ENCODE data around the gene SLC2A6.

SLC2A6 gene

GRCh38 chr9:133470988-133471387 is 7.9 kb downstream of the SLC2A6 start:
- Histone ChIP-seq H3K27ac (replicated peaks) (peak overlapping the region; percentile 44), H3K27me3 (ENCODE audit: insufficient read depth, poor library complexity, severe bottlenecking) (no peaks in the 10 kb centered on the region), H3K4me3 (replicated peaks; ENCODE audit: insufficient read depth, low read length) (no peak overlapping the region)
- peak in 1 of 2 experiments; percentile 42 for DNase-seq (ENCODE audit: low read depth in 1 of 2, low spot score in 1 of 2)
- peak; percentile 55; the same call in 1 of the 2 replicates for TF ChIP-seq SPI1 (IDR thresholded peaks at IDR 0.05; ENCODE audit: borderline replicate concordance, low read depth)
- no peak for TF ChIP-seq GABPA (IDR thresholded peaks at IDR 0.05; ENCODE audit: low read depth)

DNA sequence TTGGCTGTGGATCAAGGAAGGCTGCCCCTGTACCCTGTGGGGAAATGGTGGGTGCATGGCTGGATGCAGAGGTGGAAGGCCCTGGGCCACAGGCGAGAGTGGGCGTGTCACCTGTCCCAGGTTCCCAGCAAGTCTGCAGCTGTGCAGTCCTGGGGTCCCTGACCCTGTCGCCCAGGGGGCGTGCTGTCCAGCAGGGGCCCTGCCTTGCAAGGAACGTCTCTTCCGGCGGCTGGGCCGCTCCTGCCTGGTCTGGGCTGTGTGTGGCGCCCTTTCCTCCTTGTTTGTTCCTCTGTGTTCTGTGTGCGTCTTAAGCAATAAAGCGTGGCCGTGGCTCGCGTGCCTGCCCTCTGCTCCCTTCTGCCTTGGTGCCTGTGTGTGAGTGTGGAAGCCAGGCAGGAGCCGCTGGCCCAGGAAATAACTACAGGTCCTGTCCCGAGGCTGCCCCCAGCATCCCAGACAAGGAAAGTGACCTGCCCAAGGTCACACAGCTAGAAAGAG is 8.4 kb downstream of the SLC2A6 start:
- H3K4me3 ChIP-seq (replicated peaks; ENCODE audit: insufficient read depth, low read length), result no peak overlapping the region
- TF ChIP-seq, protein P1, sequence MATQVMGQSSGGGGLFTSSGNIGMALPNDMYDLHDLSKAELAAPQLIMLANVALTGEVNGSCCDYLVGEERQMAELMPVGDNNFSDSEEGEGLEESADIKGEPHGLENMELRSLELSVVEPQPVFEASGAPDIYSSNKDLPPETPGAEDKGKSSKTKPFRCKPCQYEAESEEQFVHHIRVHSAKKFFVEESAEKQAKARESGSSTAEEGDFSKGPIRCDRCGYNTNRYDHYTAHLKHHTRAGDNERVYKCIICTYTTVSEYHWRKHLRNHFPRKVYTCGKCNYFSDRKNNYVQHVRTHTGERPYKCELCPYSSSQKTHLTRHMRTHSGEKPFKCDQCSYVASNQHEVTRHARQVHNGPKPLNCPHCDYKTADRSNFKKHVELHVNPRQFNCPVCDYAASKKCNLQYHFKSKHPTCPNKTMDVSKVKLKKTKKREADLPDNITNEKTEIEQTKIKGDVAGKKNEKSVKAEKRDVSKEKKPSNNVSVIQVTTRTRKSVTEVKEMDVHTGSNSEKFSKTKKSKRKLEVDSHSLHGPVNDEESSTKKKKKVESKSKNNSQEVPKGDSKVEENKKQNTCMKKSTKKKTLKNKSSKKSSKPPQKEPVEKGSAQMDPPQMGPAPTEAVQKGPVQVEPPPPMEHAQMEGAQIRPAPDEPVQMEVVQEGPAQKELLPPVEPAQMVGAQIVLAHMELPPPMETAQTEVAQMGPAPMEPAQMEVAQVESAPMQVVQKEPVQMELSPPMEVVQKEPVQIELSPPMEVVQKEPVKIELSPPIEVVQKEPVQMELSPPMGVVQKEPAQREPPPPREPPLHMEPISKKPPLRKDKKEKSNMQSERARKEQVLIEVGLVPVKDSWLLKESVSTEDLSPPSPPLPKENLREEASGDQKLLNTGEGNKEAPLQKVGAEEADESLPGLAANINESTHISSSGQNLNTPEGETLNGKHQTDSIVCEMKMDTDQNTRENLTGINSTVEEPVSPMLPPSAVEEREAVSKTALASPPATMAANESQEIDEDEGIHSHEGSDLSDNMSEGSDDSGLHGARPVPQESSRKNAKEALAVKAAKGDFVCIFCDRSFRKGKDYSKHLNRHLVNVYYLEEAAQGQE (IDR thresholded peaks at IDR 0.05; ENCODE audit: insufficient replicate concordance, low read depth), result no peak
- TF ChIP-seq POLR2AphosphoS5 (IDR thresholded peaks at IDR 0.05; ENCODE audit: low read depth) (no peak), CTCF (IDR thresholded peaks at IDR 0.05; ENCODE audit: insufficient read depth, low read length) (peak; percentile 24), SPI1 (IDR thresholded peaks at IDR 0.05; ENCODE audit: borderline replicate concordance, low read depth) (no peak)
- H3K27me3 ChIP-seq (ENCODE audit: insufficient read depth, poor library complexity, severe bottlenecking), result no peaks in the 10 kb centered on the region
- H3K27ac ChIP-seq (replicated peaks), result peak overlapping the region; percentile 44
- peak; percentile 56 to 58 for DNase-seq (ENCODE audit: low read depth in 1 of 2, low spot score in 1 of 2)

DNA sequence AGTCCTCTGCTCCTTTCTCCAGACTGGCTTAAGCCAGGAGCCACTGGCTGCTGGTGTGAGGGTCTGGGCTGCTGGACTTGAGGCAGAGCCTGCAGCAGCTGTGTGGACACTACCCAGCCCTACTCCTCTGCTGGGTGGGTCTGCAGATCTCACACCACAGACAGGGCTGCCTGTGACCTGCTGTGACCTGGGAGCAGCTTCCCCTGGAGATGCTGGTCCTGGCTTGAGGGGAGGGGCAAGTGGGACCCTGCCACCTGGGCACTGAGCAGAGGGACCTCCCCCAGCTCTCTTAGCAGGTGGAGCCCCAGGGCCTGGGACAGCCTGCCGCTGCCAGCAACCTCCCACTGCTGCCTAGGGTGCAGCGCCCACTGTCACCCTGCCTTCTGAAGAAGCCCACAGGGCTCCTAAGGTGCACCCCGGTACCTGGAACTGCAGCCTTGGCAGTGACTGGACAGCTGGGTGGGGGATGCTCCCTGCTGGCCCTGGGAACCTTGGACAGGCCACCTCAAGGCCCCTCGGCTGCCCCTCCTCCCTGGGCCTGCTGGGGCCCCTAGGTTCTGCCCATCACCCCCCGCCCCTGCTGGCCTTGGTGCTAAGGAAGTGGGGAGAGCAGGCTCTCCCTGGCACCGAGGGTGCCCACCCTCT is 10.0 kb downstream of the SLC2A6 start:
- Histone ChIP-seq H3K27me3 (ENCODE audit: insufficient read depth, poor library complexity, severe bottlenecking) (no peaks in the 10 kb centered on the region), H3K27ac (replicated peaks) (no peak overlapping the region), H3K4me3 (replicated peaks; ENCODE audit: insufficient read depth, low read length) (no peak overlapping the region)
- TF ChIP-seq POLR2AphosphoS5 (IDR thresholded peaks at IDR 0.05; ENCODE audit: low read depth) (no peak), SPI1 (IDR thresholded peaks at IDR 0.05; ENCODE audit: borderline replicate concordance, low read depth) (no peak), CTCF (IDR thresholded peaks at IDR 0.05; ENCODE audit: insufficient read depth, low read length) (no peak), GABPA (IDR thresholded peaks at IDR 0.05; ENCODE audit: low read depth) (no peak)
- TF ChIP-seq, protein P1 (IDR thresholded peaks at IDR 0.05; ENCODE audit: insufficient replicate concordance, low read depth), result no peak
- DNase-seq (ENCODE audit: low read depth in 1 of 2, low spot score in 1 of 2), result no peak

- TF ChIP-seq CTCF (IDR thresholded peaks at IDR 0.05; ENCODE audit: insufficient read depth, low read length) (no peak), GABPA (IDR thresholded peaks at IDR 0.05; ENCODE audit: low read depth) (no peak), POLR2AphosphoS5 (IDR thresholded peaks at IDR 0.05; ENCODE audit: low read depth) (no peak), SPI1 (IDR thresholded peaks at IDR 0.05; ENCODE audit: borderline replicate concordance, low read depth) (no peak)
- TF ChIP-seq, protein P1 (IDR thresholded peaks at IDR 0.05; ENCODE audit: insufficient replicate concordance, low read depth), result no peak
- no peak overlapping the region for H3K4me3 ChIP-seq (replicated peaks; ENCODE audit: insufficient read depth, low read length)
- H3K27me3 ChIP-seq (ENCODE audit: insufficient read depth, poor library complexity, severe bottlenecking), result peaks cover 2% of the 10 kb centered on the region
- no peak overlapping the region for H3K27ac ChIP-seq (replicated peaks)
- DNase-seq (ENCODE audit: low read depth in 1 of 2, low spot score in 1 of 2), result no peak
These were observed 10.5 kb downstream of the SLC2A6 start for GRCh38 chr9:133468374-133468773.

Measured in HL-60 (cell line).